Fibroblast of lung (primary cell): Measurements from ENCODE around the gene MB. TPM values are rescaled to one million over a fixed set of nuclear protein-coding genes. Genes with fewer than 3 reads are reported as not detected.

Experiments used
- DNase-seq, 2 donors: peaks; one replicate each; pipeline versions ENCODE4 v3.0.0 to v3.0.0-alpha.2; 2010; ENCODE audit warnings: low read depth in 2 of 2
- H2AFZ ChIP-seq: 2 replicates; pipeline ENCODE4 v1.5.1; 2012; ENCODE audit warnings: low read length, control low read depth, inconsistent platforms
- H3K27ac ChIP-seq: 2 replicates; pipeline ENCODE4 v1.5.1; 2011; ENCODE audit warnings: low read length, control low read depth; ENCODE audit not compliant: insufficient read depth
- H3K27me3 ChIP-seq: 2 replicates; pipeline ENCODE4 v1.5.1; 2011; ENCODE audit warnings: mild to moderate bottlenecking, low read length; ENCODE audit not compliant: control insufficient read depth, insufficient read depth
- H3K36me3 ChIP-seq: 2 replicates; pipeline ENCODE4 v1.5.1; 2011; ENCODE audit warnings: low read length; ENCODE audit not compliant: control insufficient read depth, insufficient read depth
- H3K4me1 ChIP-seq: 2 replicates; pipeline ENCODE4 v1.5.1; 2011; ENCODE audit warnings: low read length; ENCODE audit not compliant: control insufficient read depth, insufficient read depth; ENCODE audit errors: extremely low read depth
- H3K4me2 ChIP-seq: 2 replicates; pipeline ENCODE4 v1.5.1; 2011; ENCODE audit warnings: low read length, control low read depth; ENCODE audit not compliant: insufficient read depth; ENCODE audit errors: extremely low read depth
- H3K4me3 ChIP-seq, 4 experiments: fragments of 200-600 bp in 1 of 4; sonication (generic) in 1 of 4; replicated peaks in 1 of 4; 2 replicates each; pipeline ENCODE4 v1.5.1; 2011 to 2016; ENCODE audit warnings: low read length in 4 of 4, low read depth in 3 of 4, mild to moderate bottlenecking in 3 of 4, control low read depth in 2 of 4, inconsistent platforms in 1 of 4, mixed read lengths in 1 of 4; ENCODE audit not compliant: insufficient read depth in 1 of 4; ENCODE audit errors: control extremely low read depth in 1 of 4
- H3K79me2 ChIP-seq: 2 replicates; pipeline ENCODE4 v1.5.1; 2012; ENCODE audit warnings: mild to moderate bottlenecking, low read length, inconsistent platforms; ENCODE audit not compliant: control insufficient read depth, insufficient read depth
- H3K9ac ChIP-seq: 2 replicates; pipeline ENCODE4 v1.5.1; 2011; ENCODE audit warnings: mild to moderate bottlenecking, low read length, control low read depth; ENCODE audit not compliant: insufficient read depth
- H3K9me3 ChIP-seq: 2 replicates; pipeline ENCODE4 v1.5.1; 2012; ENCODE audit warnings: low read depth, low read length; ENCODE audit not compliant: control insufficient read depth, insufficient read depth
- H4K20me1 ChIP-seq: 2 replicates; pipeline ENCODE4 v1.5.1; 2011; ENCODE audit warnings: low read length; ENCODE audit not compliant: control insufficient read depth, insufficient read depth; ENCODE audit errors: extremely low read depth
- CTCF ChIP-seq, 2 donors: IDR thresholded peaks in 1 of 2; conservative IDR thresholded peaks in 1 of 2; 1 replicate in 1 of 2; 2 replicates in 1 of 2; pipeline ENCODE4 v1.5.1; 2011 to 2012; ENCODE audit warnings: low read length in 2 of 2, control low read depth in 1 of 2, inconsistent platforms in 1 of 2, low read depth in 1 of 2, mild to moderate bottlenecking in 1 of 2
- EZH2 ChIP-seq: IDR thresholded peaks from 2 replicates; pipeline ENCODE4 v1.5.1; 2012; ENCODE audit warnings: low read length, control low read depth, mild to moderate bottlenecking; ENCODE audit errors: missing control alignments
- polyA plus RNA-seq, 2 donors: library from polyadenylated mRNA; depleted of rRNA in 1 of 2; stranded (reverse) in 1 of 2; unstranded in 1 of 2; fragments of >200 nt; gene quantifications; 2 replicates each; pipeline ENCODE4 v1.2.1, GENCODE V29; 2011 to 2012; ENCODE audit warnings: missing spikeins in 1 of 2
- total RNA-seq: library from RNA; depleted of rRNA; stranded (reverse); fragments of >200 nt; gene quantifications from 2 replicates; pipeline ENCODE4 v1.2.1, GENCODE V29; 2014

MB gene
- total and polyA plus RNA-seq, 2 donors (not counting 1 experiment from before 2014, with no cell fraction given), result not detected

GRCh38 chr22:35611891-35612576 lies 5.1 kb downstream of the MB start:
- Histone ChIP-seq H3K27ac (no peak overlapping the region), H3K4me2 (no peak overlapping the region), H3K4me1 (no peaks in the 10 kb centered on the region), H3K27me3 (peaks cover 23% of the 10 kb centered on the region), H2AFZ (no peak overlapping the region), H3K9ac (no peak overlapping the region), H4K20me1 (no peaks in the 10 kb centered on the region), H3K4me3 (no peak overlapping the region), H3K9me3 (no peaks in the 10 kb centered on the region), H3K79me2 (no peaks in the 10 kb centered on the region), H3K36me3 (no peaks in the 10 kb centered on the region)
- TF ChIP-seq CTCF (conservative IDR thresholded peaks at IDR 0.05 in 1 of 2, IDR thresholded peaks at IDR 0.05 in 1 of 2; ENCODE audit: low read depth in 1 of 2, low read length in 2 of 2) (no peak), EZH2 (no peak)
- no peak for DNase-seq

GRCh38 chr22:35611200-35611890 lies 5.8 kb downstream of the MB start:
- Histone ChIP-seq H3K27me3 (peaks cover 26% of the 10 kb centered on the region), H2AFZ (no peak overlapping the region), H3K9ac (no peak overlapping the region), H3K4me3 (no peak overlapping the region), H3K27ac (no peak overlapping the region), H3K4me1 (no peaks in the 10 kb centered on the region), H3K9me3 (no peaks in the 10 kb centered on the region), H3K79me2 (no peaks in the 10 kb centered on the region), H3K36me3 (no peaks in the 10 kb centered on the region), H4K20me1 (no peaks in the 10 kb centered on the region), H3K4me2 (no peak overlapping the region)
- DNase-seq, result no peak
- TF ChIP-seq CTCF (conservative IDR thresholded peaks at IDR 0.05 in 1 of 2, IDR thresholded peaks at IDR 0.05 in 1 of 2; ENCODE audit: low read depth in 1 of 2, low read length in 2 of 2) (no peak), EZH2 (no peak)

- Histone ChIP-seq H4K20me1 (no peaks in the 10 kb centered on the region), H3K9me3 (no peaks in the 10 kb centered on the region), H3K27me3 (peaks cover 26% of the 10 kb centered on the region), H3K4me3 (no peak overlapping the region), H3K79me2 (no peaks in the 10 kb centered on the region), H3K9ac (no peak overlapping the region), H3K36me3 (no peaks in the 10 kb centered on the region), H2AFZ (no peak overlapping the region), H3K27ac (no peak overlapping the region), H3K4me2 (no peak overlapping the region), H3K4me1 (no peaks in the 10 kb centered on the region)
- TF ChIP-seq CTCF (conservative IDR thresholded peaks at IDR 0.05 in 1 of 2, IDR thresholded peaks at IDR 0.05 in 1 of 2; ENCODE audit: low read depth in 1 of 2, low read length in 2 of 2) (no peak), EZH2 (no peak)
- DNase-seq, result no peak
Measured at GRCh38 chr22:35610741-35611140, 6.4 kb downstream of the MB start.
